Suprapubic skin (tissue), 4 donors: Measurements from ENCODE around the gene FYN.

Experiments
- CTCF ChIP-seq, 2 donors: fragments of 200-600 bp in 1 of 2; fragments of 450-650 bp in 1 of 2; sonication (generic) in 1 of 2; IDR thresholded peaks; one replicate each; pipeline ENCODE4 v1.5.1; 2016 to 2019; ENCODE audit warnings: antibody characterized with exemption in 2 of 2, mild to moderate bottlenecking in 1 of 2, moderate library complexity in 1 of 2
- EP300 ChIP-seq: sonication (generic); formaldehyde crosslinking; IDR thresholded peaks from one replicate; pipeline ENCODE4 v1.6.1; 2017; ENCODE audit warnings: antibody characterized with exemption
- POLR2A ChIP-seq, 2 donors: fragments of 450-650 bp; IDR thresholded peaks; one replicate each; pipeline ENCODE4 v1.6.1; 2017; ENCODE audit warnings: antibody characterized with exemption in 2 of 2, mild to moderate bottlenecking in 2 of 2, moderate library complexity in 2 of 2
- POLR2AphosphoS5 ChIP-seq, 3 donors: sonication (generic); formaldehyde crosslinking; IDR thresholded peaks; one replicate each; pipeline ENCODE4 v1.6.1; 2017; ENCODE audit warnings: antibody characterized with exemption in 3 of 3

- no peak for TF ChIP-seq CTCF (IDR thresholded peaks at IDR 0.05)
- TF ChIP-seq POLR2A (IDR thresholded peaks at IDR 0.05) = no peak
- no peak for TF ChIP-seq POLR2AphosphoS5 (IDR thresholded peaks at IDR 0.05)
- no peak for TF ChIP-seq EP300
Measured at GRCh38 chr6:111625099-111625416, 248.2 kb downstream of the FYN start.
